Myocyte (in vitro differentiated cells): ENCODE measurements around the gene VTI1A. TPM values are rescaled to one million over a fixed set of nuclear protein-coding genes. Genes with fewer than 3 reads are reported as not detected.
"Not testable (repeated sequence)": the region's sequence is repeated elsewhere in the genome, so short reads cannot be mapped to it uniquely, and the experiment has no call there.

Experiments
- DNase-seq: peaks from one replicate; pipeline ENCODE4 v3.0.0-alpha.2; 2012; ENCODE audit warnings: low read depth
- total RNA-seq: library from RNA; depleted of rRNA; stranded (reverse); fragments of >200 nt; gene quantifications from 2 replicates; pipeline ENCODE4 v1.2.3, GENCODE V29; 2014

The VTI1A gene
- total RNA-seq, 1 donor from 2014 or later: 35.3 TPM

DNA sequence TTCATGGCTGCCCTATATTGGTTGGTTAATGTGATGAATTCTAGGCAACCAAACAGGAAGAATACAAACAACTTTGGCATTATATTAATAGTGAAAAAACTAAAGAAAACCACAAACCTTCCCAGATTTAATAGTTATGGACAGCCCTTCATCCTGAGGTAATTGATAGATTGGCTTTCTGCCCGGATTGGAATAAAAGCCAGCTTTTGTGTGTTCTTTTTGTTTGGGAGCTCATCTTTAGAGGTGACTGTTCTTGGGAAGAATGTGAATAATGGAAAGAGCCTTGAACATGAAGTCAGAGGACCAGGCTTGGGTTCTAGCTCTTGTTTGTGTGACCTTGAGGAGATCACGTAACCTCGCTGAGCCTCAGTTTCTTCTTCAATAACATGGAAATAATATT lies 92.3 kb downstream of the VTI1A start:
- DNase-seq: no peak

DNA sequence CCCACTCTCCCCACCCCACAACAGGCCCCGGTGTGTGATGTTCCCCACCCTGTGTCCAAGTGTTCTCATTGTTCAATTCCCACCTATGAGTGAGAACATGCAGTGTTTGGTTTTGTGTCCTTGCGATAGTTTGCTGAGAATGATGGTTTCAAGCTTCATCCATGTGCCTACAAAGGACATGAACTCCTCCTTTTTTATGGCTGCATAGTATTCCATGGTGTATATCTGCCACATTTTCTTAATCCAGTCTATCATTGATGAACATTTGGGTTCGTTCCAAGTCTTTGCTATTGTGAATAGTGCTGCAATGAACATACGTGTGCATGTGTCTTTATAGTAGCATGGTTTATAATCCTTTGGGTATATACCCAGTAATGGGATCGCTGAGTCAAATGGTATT lies 95.8 kb downstream of the VTI1A start:
- not testable (repeated sequence) for DNase-seq

DNA sequence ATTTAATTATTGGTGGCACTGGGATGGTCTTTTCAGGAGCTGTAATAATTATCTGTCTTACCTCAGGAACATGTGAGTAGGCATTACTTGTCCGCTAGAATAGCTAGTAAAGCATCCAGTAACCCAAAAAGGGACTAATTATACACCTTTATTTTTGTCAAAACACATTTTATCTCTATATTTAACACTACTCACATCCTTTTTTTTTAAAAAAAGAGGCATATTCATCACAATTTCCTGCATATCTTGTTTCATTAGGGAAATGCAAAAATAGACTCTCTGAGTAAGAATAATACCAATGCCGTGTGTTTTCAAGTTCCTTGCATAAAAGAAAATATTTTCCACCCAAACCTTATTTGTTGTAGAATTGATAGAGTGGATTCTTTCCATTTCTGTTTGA lies 99.5 kb downstream of the VTI1A start:
- DNase-seq: no peak

DNA sequence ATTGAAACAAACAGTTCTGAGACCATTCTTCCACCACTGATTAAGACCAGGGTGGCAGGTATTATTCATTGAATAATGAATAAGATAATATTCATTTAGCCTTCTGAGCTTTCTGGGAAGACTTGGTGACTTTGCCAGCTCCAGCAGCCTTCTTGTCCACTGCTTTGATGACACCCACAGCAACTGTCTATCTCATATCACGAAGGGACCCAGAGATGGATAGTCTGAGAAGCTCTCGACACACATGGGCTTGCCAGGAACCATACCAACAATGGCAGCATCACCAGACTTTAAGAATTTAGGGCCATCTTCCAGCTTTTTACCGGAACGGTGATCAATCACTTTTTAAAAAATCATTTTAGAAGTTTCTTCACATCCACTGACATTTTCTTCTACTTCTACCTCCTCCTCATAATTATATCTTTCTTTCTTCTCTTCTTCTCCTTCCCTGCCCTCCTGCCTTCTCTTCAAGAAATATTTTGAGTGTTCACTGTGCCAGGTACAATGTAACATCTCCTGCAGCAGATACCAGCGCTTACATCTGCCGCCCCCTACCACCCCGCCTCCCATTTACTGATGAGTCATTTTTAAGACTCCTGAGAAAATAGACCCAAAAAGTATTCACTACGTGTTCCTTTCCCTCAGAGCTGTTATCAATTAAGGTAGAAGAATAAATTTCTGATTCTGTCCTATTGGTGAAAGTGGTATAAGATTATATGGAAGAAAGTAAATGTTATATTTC lies 101.7 kb downstream of the VTI1A start:
- DNase-seq: no peak

DNA sequence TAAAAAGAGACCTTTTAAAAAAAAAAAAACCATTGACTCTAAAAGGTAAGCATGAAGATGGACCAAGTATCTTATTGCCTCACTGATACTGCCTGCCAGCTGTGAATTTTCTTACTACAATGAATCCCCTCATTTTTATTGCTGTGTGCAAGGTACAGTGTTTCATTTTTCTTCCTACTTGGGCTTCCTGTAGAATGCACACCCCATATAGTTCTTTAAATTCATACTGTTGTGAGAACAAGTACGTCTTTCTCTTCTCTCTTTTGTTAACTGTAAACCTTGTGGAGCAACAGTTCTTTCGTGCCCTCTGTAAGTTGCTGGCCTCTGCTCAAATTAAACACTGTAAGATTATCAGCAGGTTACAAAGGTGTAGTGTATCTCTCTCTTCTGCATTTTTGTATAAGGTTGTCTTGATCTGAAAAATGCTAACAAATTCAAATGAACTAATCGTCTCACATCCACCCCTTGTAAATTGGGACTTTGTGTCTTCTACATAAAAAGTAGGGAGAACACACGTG lies 105.6 kb downstream of the VTI1A start:
- no peak for DNase-seq

DNA sequence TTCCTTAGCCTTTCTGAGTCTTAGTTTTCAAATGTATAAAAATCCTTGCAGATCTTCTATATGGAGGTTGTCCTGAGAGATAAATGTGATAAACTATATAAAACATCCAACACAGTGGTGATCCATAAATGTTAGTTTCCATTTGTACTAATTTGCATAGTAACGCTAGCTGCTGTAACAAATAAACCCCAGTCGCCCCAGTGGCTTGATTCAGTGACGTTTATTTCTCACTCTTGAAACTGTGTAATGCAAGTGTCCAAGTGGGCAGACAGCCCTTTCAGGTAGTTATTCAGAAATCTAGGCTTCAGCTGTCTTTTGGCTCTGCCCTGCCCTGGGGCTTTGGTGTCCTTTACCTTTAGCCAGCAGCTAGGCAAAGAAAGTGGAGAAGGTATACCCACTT lies 106.3 kb downstream of the VTI1A start:
- no peak for DNase-seq

DNA sequence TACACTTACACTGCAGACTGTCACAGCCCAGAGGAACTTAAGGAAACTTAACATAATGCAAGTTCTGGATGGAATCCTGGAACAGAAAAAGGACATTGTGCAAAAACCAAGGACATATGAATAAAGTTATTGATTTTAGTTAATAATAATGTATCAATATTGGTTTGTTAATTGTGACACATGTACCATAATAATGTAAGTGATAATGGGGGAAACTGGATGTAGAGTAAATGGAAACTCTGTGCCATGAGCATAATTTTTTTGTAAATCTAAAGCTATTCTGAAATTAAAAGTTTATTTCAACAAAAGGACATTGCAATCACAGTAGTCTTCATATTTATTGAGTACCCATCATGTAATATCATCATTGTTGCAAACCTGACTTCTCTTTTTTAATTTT lies 107.2 kb downstream of the VTI1A start:
- no peak for DNase-seq

DNA sequence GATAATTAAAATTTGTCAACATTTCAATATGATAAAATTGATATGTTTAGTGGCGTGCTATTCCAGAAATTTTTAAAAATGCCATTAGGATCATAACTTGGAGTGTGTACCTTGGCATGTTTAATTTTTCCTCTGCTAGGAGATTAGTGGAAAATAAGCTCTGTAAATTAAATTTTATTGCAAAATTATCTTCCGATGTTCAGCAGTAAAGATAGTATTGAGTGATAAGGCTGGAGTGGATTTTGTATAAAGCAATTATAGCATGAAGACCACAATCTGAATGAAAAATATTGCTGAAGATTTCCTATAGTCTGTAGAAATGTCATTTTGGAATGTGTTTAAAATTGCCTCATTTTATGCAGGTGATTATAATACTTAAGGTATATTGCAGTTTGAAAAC lies 110.2 kb downstream of the VTI1A start:
- no peak for DNase-seq

DNA sequence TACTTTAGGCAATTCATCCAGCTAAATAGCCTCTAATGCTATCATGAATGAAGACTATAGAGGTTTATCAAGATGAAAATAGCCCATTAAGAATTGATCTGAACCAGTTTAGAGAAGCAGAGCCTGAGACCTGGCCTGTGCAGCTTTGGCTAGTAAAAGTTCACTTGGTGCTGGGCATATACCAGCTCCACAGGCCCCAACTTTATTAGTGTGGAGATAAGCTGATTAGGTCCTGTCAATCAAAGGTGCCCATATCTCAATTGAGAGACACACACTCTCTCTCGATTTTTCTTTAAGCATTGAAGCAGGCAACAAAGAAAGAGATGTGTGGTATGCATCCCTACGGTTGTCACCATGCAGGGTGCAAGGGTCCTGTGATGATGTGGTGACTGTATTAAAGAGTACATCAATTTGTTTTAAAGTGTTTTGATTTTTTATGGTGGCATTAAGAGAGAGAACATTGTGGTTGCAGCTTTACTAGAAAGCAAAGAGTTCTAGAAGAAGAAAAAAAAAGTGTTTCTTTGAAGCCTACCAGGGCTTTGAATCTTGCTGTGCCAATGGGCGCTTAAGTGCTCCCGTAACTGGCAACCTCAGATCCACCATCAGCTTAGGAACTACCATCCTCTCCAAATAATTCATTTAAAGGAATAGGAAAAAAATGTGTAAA lies 111.6 kb downstream of the VTI1A start:
- DNase-seq: no peak

DNA sequence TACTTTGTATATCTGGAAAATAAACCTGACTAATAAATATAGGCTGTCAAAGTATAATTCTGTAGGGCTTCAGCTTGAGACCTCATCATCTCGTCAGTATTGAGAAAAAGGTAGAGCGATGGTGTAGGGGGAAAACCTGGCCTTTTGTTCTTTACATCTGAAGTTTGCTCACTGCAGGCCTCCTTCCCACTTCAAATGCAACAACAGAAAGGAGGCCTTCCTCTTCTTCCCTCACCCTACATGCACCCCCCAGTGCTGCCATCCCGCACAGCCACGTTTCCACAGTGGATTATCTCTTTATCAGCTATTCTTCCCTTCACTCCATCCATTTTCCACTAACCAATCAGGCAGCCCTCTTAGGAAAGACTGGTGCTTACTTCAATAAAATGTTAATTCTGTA lies 112.3 kb downstream of the VTI1A start:
- DNase-seq: no peak

DNA sequence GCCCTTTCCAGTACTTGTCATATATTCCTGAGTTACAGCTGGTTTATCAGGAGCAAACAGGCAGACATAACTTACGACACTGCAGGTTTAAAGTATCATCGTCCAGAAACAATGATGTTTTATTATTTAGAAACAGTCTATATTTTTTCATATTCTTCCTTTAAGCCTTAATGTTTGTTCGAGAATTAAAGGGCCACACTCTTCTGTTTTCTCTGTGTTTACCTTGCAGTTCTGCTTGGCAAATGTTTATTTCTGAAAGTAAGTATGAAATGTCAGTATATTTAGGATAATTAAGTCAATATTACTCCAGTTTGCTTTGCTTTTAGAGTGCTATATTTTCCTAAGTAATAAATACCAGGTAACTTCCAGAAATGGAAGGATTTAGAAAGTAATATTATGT lies 115.1 kb downstream of the VTI1A start:
- no peak for DNase-seq

DNA sequence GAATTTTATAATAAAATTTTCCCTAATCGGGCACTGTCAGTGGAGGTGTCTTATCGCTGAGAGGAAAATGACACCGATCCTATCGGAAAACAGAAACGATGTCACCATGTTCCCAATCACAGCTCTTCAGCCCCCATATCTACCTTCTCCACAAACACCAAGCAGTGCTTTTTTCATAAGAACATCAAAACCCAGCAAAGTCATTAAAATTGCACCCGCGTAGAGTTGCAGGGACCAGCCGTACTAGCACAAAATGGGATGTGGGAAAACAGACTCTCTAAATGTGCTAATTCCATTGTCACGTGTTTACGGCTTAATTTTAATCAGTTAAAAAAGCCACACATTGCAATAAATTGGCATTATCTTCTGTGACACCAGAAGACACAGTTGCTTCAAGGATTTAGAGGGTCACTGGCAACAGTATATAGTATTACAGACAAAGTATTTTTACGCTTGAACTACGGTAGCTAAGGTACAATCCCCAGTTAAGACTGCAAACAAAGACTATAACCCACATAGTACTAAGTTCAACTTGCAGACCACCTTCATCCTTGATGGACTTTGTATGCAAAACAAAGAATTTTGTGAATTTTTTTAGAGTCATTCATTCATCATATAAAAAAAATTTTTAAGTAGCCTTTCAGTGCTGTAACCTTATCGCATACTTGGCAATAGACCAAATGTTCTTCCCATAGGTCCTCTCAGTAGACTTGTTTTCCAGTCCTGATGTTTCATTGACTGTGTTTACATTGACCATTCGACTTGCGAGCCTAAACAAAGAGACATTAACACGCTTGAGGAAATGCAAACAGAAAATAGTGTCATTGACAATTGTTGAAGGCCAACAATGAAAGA lies 116.0 kb downstream of the VTI1A start:
- no peak for DNase-seq

DNA sequence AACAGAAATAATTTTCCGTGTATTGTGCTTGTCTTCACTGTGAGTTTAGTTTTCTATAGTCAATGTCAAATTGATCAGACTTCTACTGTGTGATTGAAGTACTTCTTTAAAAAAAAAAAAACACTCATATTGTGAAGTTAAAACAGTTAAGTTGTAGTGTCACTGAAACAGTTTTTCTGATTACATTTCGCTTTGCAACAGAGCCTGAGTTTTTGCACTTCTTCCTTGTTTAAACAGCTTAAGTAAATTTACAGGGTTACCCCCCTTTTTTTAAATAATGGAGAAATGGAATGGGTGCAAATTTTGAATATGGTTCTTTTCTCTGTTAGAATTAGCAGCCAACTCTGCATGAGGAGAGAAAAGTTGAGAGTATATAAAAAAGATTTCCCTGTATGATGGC lies 117.3 kb downstream of the VTI1A start:
- DNase-seq: no peak

DNA sequence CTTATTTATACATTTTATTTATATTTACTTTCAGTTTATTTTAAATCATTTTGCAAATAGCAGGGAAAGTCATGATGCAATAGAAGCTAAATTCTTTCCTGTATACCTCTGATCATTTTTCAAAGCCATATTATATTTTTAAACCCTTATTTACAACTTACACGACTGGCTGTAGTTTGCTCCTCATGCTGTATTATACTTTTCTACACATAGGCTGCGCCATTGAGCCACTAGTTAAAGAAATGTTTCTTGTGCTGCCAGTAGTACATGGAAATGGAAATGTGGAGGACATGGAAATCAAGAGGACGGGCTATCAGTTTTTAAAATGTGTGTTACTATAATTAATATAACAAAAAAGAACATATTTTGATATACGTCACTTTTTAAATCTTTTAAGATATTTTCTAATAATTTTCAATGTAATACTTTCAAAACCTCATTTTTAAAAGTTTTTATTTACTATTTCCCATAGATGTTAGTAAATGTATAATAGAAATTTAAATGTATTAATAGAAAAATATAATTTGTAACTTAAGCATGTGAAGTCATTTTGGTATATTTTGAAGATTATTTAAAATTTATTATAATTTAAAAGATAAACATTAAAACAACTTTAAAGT lies 118.5 kb downstream of the VTI1A start:
- peak; percentile 77 for DNase-seq

DNA sequence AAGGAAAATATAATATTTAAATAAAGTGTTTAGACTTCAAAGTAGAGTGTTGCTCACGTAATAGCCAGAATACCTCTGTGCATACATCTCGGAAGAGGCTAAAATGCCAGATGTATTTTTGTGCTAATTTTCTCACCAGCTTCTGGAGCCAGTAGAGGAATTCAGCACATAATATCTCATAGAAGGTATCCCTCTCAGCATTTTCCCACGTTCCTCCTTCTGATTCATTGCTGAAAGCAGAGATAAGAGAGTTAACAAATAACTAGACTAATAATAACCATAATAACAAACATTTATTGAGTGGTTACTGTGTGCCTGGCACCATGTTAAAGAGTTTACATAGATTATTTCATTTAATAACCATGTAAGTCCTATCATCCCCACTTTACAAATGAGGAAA lies 123.6 kb downstream of the VTI1A start:
- DNase-seq: no peak

DNA sequence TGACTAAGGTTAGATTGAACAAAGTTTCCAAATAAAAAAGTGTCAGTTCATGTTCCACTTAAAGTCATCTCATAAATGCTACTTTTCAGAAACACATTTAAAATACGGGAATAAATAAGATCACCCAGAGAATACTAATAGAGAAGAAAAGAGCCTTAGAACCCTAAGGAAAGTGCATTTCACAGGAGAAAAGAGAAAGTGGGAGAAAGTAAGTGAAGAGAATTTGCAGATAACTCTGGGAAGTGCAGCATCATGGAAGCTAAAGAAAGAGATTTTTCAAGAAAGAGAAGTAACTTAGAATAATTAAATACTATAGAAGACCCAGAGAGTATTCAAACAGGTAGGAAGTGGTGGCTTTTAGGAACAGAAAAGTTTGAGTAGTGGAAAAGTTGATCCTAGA lies 132.6 kb downstream of the VTI1A start:
- DNase-seq: no peak

DNA sequence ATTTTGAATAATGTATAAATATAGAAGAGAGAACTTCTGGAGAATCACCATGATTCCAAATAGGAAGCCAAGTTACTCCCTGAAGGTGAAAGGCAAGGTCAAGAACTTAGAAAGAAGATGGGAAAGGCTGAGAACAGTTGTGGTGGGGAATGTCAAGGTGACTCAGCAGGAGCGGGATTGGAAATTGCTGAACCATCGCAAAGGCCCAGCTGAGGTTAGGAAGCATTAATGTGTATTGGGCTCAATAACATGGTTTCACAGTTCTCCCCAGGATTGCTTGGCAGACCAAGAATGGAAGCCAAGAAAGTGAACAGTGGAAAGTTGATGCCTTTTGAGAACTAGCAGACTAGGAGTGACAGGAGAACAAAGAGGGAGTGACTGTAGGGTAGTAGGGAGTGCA lies 133.3 kb downstream of the VTI1A start:
- DNase-seq: no peak

DNA sequence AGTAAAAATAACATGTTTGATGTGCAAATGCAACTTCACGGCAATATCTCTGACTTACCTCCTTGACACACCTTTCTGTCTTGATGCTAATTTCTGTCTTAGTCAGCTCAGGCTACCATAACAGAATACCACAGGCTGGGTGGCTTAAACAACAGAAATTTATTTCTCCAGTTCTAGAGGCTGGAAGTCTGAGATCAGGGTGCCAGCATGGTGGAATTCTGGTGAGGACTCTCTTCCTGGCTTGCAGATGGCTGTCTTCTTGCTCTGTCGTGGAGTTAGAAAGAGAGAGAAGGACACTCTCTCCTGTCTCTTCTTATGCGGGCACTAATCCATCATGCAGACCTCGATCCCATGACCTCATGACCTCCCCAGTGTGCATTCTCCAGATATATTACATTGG lies 134.9 kb downstream of the VTI1A start:
- no peak for DNase-seq

DNA sequence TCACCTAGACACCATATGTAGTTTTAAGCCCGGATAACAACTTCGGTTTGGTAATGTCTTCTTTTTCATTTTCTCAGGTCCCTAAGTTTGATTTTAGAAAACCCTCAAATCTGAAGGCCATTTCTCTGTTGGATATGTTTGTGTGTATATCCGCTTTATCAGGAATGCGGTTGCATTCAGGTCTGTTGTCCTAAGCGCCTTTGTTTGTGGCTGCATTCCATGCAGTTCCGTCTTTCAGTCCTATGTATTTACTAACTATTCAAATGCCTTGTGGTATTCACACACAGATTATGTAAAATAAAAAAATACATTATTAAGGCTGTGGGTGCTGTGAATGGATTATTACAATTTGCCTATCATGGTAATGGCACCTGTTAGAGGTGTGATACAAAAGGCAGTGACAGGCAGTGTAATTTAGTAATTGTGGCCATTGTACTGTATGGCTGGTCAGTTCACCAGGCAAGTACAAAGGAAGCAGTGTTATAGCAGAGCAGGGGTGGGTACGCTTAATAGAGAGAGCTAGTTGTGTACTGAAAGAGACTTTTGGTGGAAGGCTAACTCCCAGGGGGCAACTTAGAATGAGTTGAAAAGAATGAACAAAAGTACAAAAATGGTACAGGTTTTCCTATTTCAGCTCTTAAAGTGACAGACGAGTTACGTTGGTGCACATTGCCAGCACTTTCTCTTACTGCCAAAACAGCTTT lies 136.4 kb downstream of the VTI1A start:
- DNase-seq: no peak

DNA sequence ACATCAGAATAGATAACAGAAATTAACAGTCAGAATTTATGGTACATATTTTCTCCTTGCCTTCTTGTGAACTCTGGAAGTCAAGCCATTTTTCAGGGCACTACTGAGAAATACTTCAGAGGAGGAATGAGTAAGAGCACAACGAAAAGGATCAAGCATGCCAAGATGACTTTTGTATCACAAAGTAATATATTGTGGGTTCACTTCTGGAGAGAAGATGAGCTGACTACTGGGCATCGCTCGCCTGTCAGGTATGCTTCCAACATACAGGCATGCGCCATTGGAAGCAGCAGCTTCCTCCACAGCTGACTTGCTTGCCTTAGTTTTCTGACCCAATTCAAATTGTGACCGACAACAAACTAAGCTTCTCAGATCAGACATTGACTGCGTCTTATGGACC lies 137.3 kb downstream of the VTI1A start:
- no peak for DNase-seq

DNA sequence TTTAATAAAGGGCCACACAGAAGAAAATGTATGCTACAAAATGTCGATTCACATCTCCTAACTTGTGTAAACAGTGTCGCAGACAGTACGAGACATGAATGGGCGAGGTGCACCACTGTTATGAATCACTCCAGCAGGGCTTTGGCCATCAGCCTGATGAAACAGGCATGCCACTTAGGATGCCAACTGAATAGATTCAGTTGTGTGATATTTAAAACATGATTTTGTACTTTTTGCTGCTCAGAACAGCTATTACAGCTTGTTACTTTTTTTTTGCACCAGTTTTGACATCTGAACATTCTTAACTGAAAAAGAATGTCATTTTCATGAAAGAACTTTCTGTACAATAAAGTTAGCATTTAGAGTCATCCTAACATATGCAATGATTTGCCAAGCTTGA lies 138.1 kb downstream of the VTI1A start:
- peak; percentile 59 for DNase-seq
